ENCODE measurements around the gene EFCAB11.

DNA sequence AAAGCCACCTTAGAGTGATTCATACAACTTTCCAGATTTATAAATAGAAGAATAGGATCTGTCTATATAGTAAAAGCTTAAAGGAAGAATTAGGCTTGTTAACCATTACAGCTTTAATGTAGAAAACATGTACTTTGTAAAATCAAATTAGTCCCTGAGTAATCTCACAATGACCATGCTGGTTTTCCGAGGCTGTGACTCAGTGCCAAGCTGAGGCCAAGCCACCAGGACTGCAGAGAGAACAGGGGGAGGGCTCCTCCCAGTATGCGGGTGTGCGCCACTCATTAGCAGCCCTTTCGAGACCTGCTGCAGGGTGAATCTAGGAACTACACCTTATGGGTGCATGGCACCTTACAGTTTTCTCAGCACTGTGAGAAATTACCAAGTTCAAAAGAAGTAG, 167.0 kb downstream of the EFCAB11 start:
- TF ChIP-seq, protein P1, sequence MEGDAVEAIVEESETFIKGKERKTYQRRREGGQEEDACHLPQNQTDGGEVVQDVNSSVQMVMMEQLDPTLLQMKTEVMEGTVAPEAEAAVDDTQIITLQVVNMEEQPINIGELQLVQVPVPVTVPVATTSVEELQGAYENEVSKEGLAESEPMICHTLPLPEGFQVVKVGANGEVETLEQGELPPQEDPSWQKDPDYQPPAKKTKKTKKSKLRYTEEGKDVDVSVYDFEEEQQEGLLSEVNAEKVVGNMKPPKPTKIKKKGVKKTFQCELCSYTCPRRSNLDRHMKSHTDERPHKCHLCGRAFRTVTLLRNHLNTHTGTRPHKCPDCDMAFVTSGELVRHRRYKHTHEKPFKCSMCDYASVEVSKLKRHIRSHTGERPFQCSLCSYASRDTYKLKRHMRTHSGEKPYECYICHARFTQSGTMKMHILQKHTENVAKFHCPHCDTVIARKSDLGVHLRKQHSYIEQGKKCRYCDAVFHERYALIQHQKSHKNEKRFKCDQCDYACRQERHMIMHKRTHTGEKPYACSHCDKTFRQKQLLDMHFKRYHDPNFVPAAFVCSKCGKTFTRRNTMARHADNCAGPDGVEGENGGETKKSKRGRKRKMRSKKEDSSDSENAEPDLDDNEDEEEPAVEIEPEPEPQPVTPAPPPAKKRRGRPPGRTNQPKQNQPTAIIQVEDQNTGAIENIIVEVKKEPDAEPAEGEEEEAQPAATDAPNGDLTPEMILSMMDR (IDR thresholded peaks at IDR 0.05) = no peak
- TF ChIP-seq POLR2A (IDR thresholded peaks at IDR 0.05) = no peak
